Uterus (tissue), 2 donors: ENCODE measurements around the gene IBTK.

ENCODE experiments used
- POLR2A ChIP-seq, 2 donors: fragments of 450-650 bp; IDR thresholded peaks; one replicate each; pipeline ENCODE4 v1.6.1; 2016; ENCODE audit warnings: antibody characterized with exemption in 2 of 2, mild to moderate bottlenecking in 1 of 2, moderate library complexity in 1 of 2
- TF ChIP-seq, protein P1 (sequence below), 4 experiments: fragments of 200-600 bp in 2 of 4; fragments of 450-650 bp in 2 of 4; sonication (generic) in 2 of 4; IDR thresholded peaks; one replicate each; pipeline ENCODE4 v1.5.1; 2016 to 2019; ENCODE audit warnings: antibody characterized with exemption in 4 of 4, mild to moderate bottlenecking in 2 of 4, moderate library complexity in 1 of 4

- TF ChIP-seq, protein P1, sequence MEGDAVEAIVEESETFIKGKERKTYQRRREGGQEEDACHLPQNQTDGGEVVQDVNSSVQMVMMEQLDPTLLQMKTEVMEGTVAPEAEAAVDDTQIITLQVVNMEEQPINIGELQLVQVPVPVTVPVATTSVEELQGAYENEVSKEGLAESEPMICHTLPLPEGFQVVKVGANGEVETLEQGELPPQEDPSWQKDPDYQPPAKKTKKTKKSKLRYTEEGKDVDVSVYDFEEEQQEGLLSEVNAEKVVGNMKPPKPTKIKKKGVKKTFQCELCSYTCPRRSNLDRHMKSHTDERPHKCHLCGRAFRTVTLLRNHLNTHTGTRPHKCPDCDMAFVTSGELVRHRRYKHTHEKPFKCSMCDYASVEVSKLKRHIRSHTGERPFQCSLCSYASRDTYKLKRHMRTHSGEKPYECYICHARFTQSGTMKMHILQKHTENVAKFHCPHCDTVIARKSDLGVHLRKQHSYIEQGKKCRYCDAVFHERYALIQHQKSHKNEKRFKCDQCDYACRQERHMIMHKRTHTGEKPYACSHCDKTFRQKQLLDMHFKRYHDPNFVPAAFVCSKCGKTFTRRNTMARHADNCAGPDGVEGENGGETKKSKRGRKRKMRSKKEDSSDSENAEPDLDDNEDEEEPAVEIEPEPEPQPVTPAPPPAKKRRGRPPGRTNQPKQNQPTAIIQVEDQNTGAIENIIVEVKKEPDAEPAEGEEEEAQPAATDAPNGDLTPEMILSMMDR (IDR thresholded peaks at IDR 0.05): no peak
- TF ChIP-seq POLR2A (IDR thresholded peaks at IDR 0.05): no peak
Measured at GRCh38 chr6:82273295-82273694, 25.8 kb upstream of the IBTK start.
